Suprapubic skin (tissue), 4 donors: ENCODE measurements around the gene ZNF653.

Experiments used
- EP300 ChIP-seq: sonication (generic); formaldehyde crosslinking; IDR thresholded peaks from one replicate; pipeline ENCODE4 v1.6.1; 2017; ENCODE audit warnings: antibody characterized with exemption
- POLR2A ChIP-seq, 2 donors: fragments of 450-650 bp; IDR thresholded peaks; one replicate each; pipeline ENCODE4 v1.6.1; 2017; ENCODE audit warnings: antibody characterized with exemption in 2 of 2, mild to moderate bottlenecking in 2 of 2, moderate library complexity in 2 of 2
- POLR2AphosphoS5 ChIP-seq, 3 donors: sonication (generic); formaldehyde crosslinking; IDR thresholded peaks; one replicate each; pipeline ENCODE4 v1.6.1; 2017; ENCODE audit warnings: antibody characterized with exemption in 3 of 3

DNA sequence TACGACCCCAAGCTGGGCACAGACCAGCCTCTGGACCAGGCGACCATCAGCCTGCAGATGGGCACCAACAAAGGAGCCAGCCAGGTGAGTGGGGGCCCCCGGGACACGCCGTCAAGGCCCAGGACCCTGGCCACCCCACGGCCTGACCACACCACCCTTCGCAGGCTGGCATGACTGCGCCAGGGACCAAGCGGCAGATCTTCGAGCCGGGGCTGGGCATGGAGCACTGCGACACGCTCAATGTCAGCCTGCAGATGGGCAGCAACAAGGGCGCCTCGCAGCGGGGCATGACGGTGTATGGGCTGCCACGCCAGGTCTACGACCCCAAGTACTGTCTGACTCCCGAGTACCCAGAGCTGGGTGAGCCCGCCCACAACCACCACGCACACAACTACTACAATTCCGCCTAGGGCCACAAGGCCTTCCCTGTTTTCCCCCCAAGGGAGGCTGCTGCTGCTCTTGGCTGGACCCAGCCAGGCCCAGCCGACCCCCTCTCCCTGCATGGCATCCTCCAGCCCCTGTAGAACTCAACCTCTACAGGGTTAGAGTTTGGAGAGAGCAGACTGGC is 43.8 kb upstream of the ZNF653 start:
- no peak for TF ChIP-seq POLR2A (IDR thresholded peaks at IDR 0.05)
- no peak for TF ChIP-seq POLR2AphosphoS5 (IDR thresholded peaks at IDR 0.05)
- TF ChIP-seq EP300 = no peak
